H9 (cell line): ENCODE data around the gene RAB6A. TPM values are rescaled to one million over a fixed set of nuclear protein-coding genes. Genes with fewer than 3 reads are reported as not detected.

Experiments
- DNase-seq: peaks from one replicate; pipeline ENCODE4 v3.0.0-alpha.2; 2017
- H2AFZ ChIP-seq: one replicate; pipeline ENCODE4 v1.6.1; 2013; ENCODE audit warnings: mild to moderate bottlenecking, low read length, control low read depth, moderate library complexity
- H2AK5ac ChIP-seq: 2 replicates; pipeline ENCODE4 v1.6.1; 2013; ENCODE audit warnings: low read length, control low read depth, mixed read lengths; ENCODE audit not compliant: insufficient read length
- H2BK120ac ChIP-seq: one replicate; pipeline ENCODE4 v1.6.1; 2013; ENCODE audit warnings: low read depth, mild to moderate bottlenecking, low read length, control low read depth, inconsistent platforms; ENCODE audit not compliant: poor library complexity, severe bottlenecking
- H2BK12ac ChIP-seq: 2 replicates; pipeline ENCODE4 v1.6.1; 2013; ENCODE audit warnings: low read length, control low read depth, mixed read lengths, low read depth; ENCODE audit not compliant: insufficient read length
- H2BK15ac ChIP-seq: 2 replicates; pipeline ENCODE4 v1.6.1; 2013; ENCODE audit warnings: low read depth, low read length, control low read depth
- H2BK20ac ChIP-seq: one replicate; pipeline ENCODE4 v1.6.1; 2013; ENCODE audit warnings: low read depth, mild to moderate bottlenecking, low read length, control low read depth, inconsistent platforms; ENCODE audit not compliant: poor library complexity, severe bottlenecking
- H2BK5ac ChIP-seq: 2 replicates; pipeline ENCODE4 v1.6.1; 2013; ENCODE audit warnings: low read length, control low read depth, mixed read lengths; ENCODE audit not compliant: insufficient read length
- H3K14ac ChIP-seq: 2 replicates; pipeline ENCODE4 v1.6.1; 2013; ENCODE audit warnings: low read length, control low read depth; ENCODE audit not compliant: insufficient read depth
- H3K18ac ChIP-seq: 2 replicates; pipeline ENCODE4 v1.6.1; 2013; ENCODE audit warnings: low read depth, mild to moderate bottlenecking, mixed read lengths, low read length, control low read depth; ENCODE audit not compliant: insufficient read length
- H3K23ac ChIP-seq: 2 replicates; pipeline ENCODE4 v1.6.1; 2013; ENCODE audit warnings: low read length, control low read depth, mixed read lengths, low read depth; ENCODE audit not compliant: insufficient read length
- H3K23me2 ChIP-seq: 2 replicates; pipeline ENCODE4 v1.6.1; 2013; ENCODE audit warnings: low read depth, mild to moderate bottlenecking, mixed read lengths, low read length, control low read depth; ENCODE audit not compliant: insufficient read length, poor library complexity, severe bottlenecking
- H3K27ac ChIP-seq: 2 replicates; pipeline ENCODE4 v1.5.1; 2013; ENCODE audit warnings: low read length, control low read depth, mixed read lengths, low read depth; ENCODE audit not compliant: insufficient read length
- H3K27me3 ChIP-seq: 2 replicates; pipeline ENCODE4 v1.6.1; 2013; ENCODE audit warnings: low read length, control low read depth, inconsistent platforms; ENCODE audit not compliant: insufficient read depth
- H3K4ac ChIP-seq: 2 replicates; pipeline ENCODE4 v1.6.1; 2013; ENCODE audit warnings: low read depth, mild to moderate bottlenecking, control low read depth, inconsistent platforms, low read length, moderate library complexity
- H3K4me1 ChIP-seq: 2 replicates; pipeline ENCODE4 v1.6.1; 2013; ENCODE audit warnings: low read length, control low read depth, inconsistent platforms; ENCODE audit not compliant: insufficient read depth
- H3K4me2 ChIP-seq: 2 replicates; pipeline ENCODE4 v1.6.1; 2013; ENCODE audit warnings: low read length, control low read depth, mixed read lengths; ENCODE audit not compliant: insufficient read length, insufficient read depth
- H3K56ac ChIP-seq: 2 replicates; pipeline ENCODE4 v1.6.1; 2013; ENCODE audit warnings: low read depth, mild to moderate bottlenecking, mixed read lengths, low read length, control low read depth; ENCODE audit not compliant: insufficient read length
- H3K79me1 ChIP-seq: 2 replicates; pipeline ENCODE4 v1.6.1; 2013; ENCODE audit warnings: low read depth, mild to moderate bottlenecking, moderate library complexity, low read length, control low read depth, inconsistent platforms; ENCODE audit not compliant: insufficient read depth, poor library complexity, severe bottlenecking
- H3K79me2 ChIP-seq: 2 replicates; pipeline ENCODE4 v1.6.1; 2013; ENCODE audit warnings: low read length, control low read depth, inconsistent platforms; ENCODE audit not compliant: insufficient read depth
- H3K9ac ChIP-seq: 2 replicates; pipeline ENCODE4 v1.6.1; 2013; ENCODE audit warnings: low read length, control low read depth, mixed read lengths; ENCODE audit not compliant: insufficient read length; ENCODE audit errors: extremely low read depth
- H3K9me3 ChIP-seq: one replicate; pipeline ENCODE4 v1.6.1; 2013; ENCODE audit warnings: low read depth, low read length, inconsistent platforms; ENCODE audit not compliant: control insufficient read depth
- H3T11ph ChIP-seq: one replicate; pipeline ENCODE4 v1.6.1; 2013; ENCODE audit warnings: mild to moderate bottlenecking, low read length, control low read depth, inconsistent platforms
- H4K20me1 ChIP-seq: one replicate; pipeline ENCODE4 v1.6.1; 2013; ENCODE audit not compliant: control insufficient read depth, insufficient read length, insufficient read depth
- H4K5ac ChIP-seq: 2 replicates; pipeline ENCODE4 v1.6.1; 2013; ENCODE audit warnings: low read depth, mild to moderate bottlenecking, mixed read lengths, low read length, control low read depth; ENCODE audit not compliant: insufficient read length
- H4K8ac ChIP-seq: replicated peaks from 2 replicates; pipeline ENCODE4 v1.6.1; 2013; ENCODE audit warnings: low read length, control low read depth, mixed read lengths, low read depth; ENCODE audit not compliant: insufficient read length
- H4K91ac ChIP-seq: 2 replicates; pipeline ENCODE4 v1.6.1; 2013; ENCODE audit warnings: low read depth, mild to moderate bottlenecking, moderate library complexity, mixed read lengths, low read length, control low read depth; ENCODE audit not compliant: insufficient read length
- H3K27ac Mint-ChIP-seq, 3 experiments: 2 replicates in 2 of 3; 3 replicates in 1 of 3; pipeline ENCODE4 v1.8.0; 2020 to 2021; ENCODE audit warnings: mixed read lengths in 3 of 3, mild to moderate bottlenecking in 1 of 3, moderate library complexity in 1 of 3
- H3K27me3 Mint-ChIP-seq: 2 replicates; pipeline ENCODE4 v1.8.0; 2021; ENCODE audit warnings: low read depth, mild to moderate bottlenecking, moderate library complexity, mixed read lengths
- H3K36me3 Mint-ChIP-seq, 3 experiments: 2 replicates in 2 of 3; 3 replicates in 1 of 3; pipeline ENCODE4 v1.8.0; 2020 to 2021; ENCODE audit warnings: low read depth in 3 of 3, mixed read lengths in 3 of 3; ENCODE audit not compliant: insufficient read depth in 1 of 3
- H3K4me1 Mint-ChIP-seq, 2 experiments: 2 replicates each; pipeline ENCODE4 v1.8.0; 2020; ENCODE audit warnings: mixed read lengths in 2 of 2
- H3K4me3 Mint-ChIP-seq, 2 experiments: 2 replicates in 1 of 2; 3 replicates in 1 of 2; pipeline ENCODE4 v1.8.0; 2020 to 2021; ENCODE audit warnings: mild to moderate bottlenecking in 2 of 2, mixed read lengths in 2 of 2, moderate library complexity in 1 of 2
- H3K9me3 Mint-ChIP-seq, 2 experiments: 2 replicates in 1 of 2; 3 replicates in 1 of 2; pipeline ENCODE4 v1.8.0; 2020; ENCODE audit warnings: mild to moderate bottlenecking in 2 of 2, mixed read lengths in 2 of 2, moderate library complexity in 1 of 2
- WGBS: extraction: QIAGEN DNeasy Blood & Tissue Kit; methylation state at CpG from one replicate; pipeline ENCODE4 v1.1.7; 2013; ENCODE audit warnings: missing lambda C conversion rate, low lambda C conversion rate, mixed read lengths; ENCODE audit not compliant: insufficient read length; ENCODE audit errors: extremely low coverage; 5-methylcytosine and 5-hydroxymethylcytosine counted together
- total RNA-seq: library from RNA; stranded (reverse); gene quantifications from 2 replicates; pipeline ENCODE4 v1.2.1, GENCODE V29; 2021
- TF ChIP-seq, protein P1 (sequence below): fragments of 200-600 bp; sonication (generic); conservative IDR thresholded peaks from 3 replicates; pipeline ENCODE4 v1.8.0; 2021; ENCODE audit warnings: antibody characterized with exemption, mild to moderate bottlenecking

Gene RAB6A
- total RNA-seq, 1 experiment from 2014 or later: 72.8 TPM

DNA sequence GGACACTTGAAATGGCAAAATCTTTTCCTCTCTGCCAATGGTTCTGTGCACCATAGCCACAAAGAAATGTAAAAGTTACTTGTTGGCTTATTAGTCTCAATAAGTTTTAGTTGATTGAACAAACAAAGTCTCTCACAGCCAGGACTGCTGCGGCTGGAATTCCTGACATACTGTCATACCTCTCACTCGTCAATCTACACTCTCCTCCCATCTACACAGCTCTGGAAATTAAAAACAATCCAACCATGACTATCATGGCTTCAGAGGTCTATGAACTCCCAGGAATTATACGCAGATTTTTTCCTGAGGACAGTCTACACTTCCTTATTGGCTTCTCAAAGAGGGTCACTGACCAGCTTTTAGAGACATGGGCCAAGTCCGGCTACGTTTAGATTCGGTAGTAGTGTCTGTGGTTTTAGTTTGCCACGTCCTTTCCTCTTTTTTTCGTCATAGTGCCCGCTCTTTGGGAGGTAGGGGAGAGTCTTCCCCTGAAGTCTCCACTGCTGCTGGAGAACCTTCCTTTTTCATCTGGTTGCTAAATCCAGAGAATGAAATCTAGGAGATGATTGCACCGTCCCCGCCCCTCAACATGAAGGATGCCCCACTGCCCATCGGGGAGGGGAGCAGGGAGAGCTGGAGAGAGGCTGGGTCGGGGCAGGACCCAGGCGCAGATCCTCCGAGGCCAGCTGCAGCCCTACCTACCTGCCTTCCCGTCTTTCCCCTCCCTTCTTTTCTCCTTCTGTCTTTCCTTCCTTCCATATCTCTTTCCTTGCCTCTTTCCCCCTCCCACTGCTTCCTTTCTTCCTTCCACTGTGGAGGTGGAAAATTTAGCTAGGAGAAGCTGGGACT is 115.5 kb downstream of the RAB6A start:
- no peaks in the 10 kb centered on the region for H3K9me3 Mint-ChIP-seq
- H3K79me2 ChIP-seq: no peaks in the 10 kb centered on the region
- no CpG with 5 or more reads among the region's 16 CpGs for WGBS
- H2AFZ ChIP-seq: no peak overlapping the region
- H2BK20ac ChIP-seq: no peak overlapping the region
- H3K27ac ChIP-seq: no peak overlapping the region
- peak overlapping the region; percentile 9 for H3K18ac ChIP-seq
- H3K27ac Mint-ChIP-seq: peak overlapping the region; percentile 45 to 92 (median 47); a peak in 5 of 7 replicates
- H2AK5ac ChIP-seq: no peak overlapping the region
- H3K4me1 Mint-ChIP-seq: peaks cover 37 to 45% of the 10 kb centered on the region in 2 experiments
- no peak overlapping the region for H2BK120ac ChIP-seq
- 0 out of 2 replicates have a peak overlapping the region, but pooled peaks have one; percentile 11 for H3K14ac ChIP-seq
- H4K91ac ChIP-seq: no peak overlapping the region
- peak overlapping the region; percentile 68 for H3K4me2 ChIP-seq
- H3K79me1 ChIP-seq: no peaks in the 10 kb centered on the region
- peak overlapping the region; percentile 1 for H3K9ac ChIP-seq
- no peak overlapping the region for H2BK12ac ChIP-seq
- H3K27me3 Mint-ChIP-seq: peaks cover 12% of the 10 kb centered on the region
- H4K8ac ChIP-seq: no peak overlapping the region
- H3K23ac ChIP-seq: no peak overlapping the region
- H3T11ph ChIP-seq: no peak overlapping the region
- TF ChIP-seq, protein P1, sequence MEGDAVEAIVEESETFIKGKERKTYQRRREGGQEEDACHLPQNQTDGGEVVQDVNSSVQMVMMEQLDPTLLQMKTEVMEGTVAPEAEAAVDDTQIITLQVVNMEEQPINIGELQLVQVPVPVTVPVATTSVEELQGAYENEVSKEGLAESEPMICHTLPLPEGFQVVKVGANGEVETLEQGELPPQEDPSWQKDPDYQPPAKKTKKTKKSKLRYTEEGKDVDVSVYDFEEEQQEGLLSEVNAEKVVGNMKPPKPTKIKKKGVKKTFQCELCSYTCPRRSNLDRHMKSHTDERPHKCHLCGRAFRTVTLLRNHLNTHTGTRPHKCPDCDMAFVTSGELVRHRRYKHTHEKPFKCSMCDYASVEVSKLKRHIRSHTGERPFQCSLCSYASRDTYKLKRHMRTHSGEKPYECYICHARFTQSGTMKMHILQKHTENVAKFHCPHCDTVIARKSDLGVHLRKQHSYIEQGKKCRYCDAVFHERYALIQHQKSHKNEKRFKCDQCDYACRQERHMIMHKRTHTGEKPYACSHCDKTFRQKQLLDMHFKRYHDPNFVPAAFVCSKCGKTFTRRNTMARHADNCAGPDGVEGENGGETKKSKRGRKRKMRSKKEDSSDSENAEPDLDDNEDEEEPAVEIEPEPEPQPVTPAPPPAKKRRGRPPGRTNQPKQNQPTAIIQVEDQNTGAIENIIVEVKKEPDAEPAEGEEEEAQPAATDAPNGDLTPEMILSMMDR: no peak
- H4K20me1 ChIP-seq: no peaks in the 10 kb centered on the region
- no peaks in the 10 kb centered on the region for H3K36me3 Mint-ChIP-seq
- 0 out of 2 replicates have a peak, but pooled peaks cover 2% of the 10 kb centered on the region for H3K4me1 ChIP-seq
- H3K9me3 ChIP-seq: no peaks in the 10 kb centered on the region
- H3K4me3 Mint-ChIP-seq: peak overlapping the region; percentile 73 to 85
- H3K4ac ChIP-seq: no peak overlapping the region
- DNase-seq: peak; percentile 50
- no peak overlapping the region for H3K56ac ChIP-seq
- H4K5ac ChIP-seq: no peak overlapping the region
- no peak overlapping the region for H2BK15ac ChIP-seq
- H2BK5ac ChIP-seq: no peak overlapping the region
- H3K23me2 ChIP-seq: peaks cover 18% of the 10 kb centered on the region
- no peaks in the 10 kb centered on the region; the same call in 1 of the 2 replicates for H3K27me3 ChIP-seq
